UCSD-AML1 (cell line): ENCODE data around the gene NDUFV1.
"Not testable (repeated sequence)": the region's sequence is repeated elsewhere in the genome, so short reads cannot be mapped to it uniquely, and the experiment has no call there.

Experiments used
- DNase-seq: peaks from one replicate; lab custom pipeline; 2025; ENCODE audit not compliant: unreplicated experiment; lab: John Stamatoyannopoulos, UW

Gene NDUFV1

GRCh38 chr11:67611165-67611564, 4.4 kb downstream of the NDUFV1 start:
- DNase-seq, result no peak

DNA sequence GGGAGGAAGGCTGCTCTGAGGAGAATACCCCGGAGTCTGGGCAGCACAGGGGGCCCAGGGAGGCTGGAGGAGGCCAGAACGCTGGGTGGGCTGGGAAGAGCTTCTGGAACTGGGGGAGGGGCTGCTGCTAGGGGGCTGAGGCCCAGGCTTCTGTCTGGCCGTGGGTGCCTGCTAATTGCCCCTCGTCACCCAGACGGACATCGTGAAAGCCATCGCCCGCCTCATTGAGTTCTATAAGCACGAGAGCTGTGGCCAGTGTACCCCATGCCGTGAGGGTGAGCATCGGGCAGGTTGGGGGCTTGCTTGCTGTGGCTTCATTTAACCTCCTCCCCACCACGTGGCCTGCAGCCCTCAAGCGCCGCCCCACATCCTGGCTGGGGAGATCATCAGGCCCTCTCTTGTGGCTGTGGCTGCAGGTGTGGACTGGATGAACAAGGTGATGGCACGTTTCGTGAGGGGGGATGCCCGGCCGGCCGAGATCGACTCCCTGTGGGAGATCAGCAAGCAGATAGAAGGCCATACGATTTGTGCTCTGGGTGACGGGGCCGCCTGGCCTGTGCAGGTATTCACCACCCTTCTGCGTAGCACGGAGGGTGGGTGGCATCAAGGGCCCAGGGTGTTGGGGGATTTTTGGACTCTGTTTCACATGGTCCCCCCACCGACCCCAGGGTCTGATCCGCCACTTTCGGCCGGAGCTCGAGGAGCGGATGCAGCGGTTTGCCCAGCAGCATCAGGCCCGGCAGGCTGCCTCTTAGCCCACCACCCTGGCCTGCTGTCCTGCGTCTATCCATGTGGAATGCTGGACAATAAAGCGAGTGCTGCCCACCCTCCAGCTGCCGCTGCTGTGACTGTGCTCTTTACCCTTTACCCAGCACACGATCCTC, 5.2 kb downstream of the NDUFV1 start:
- no peak for DNase-seq

DNA sequence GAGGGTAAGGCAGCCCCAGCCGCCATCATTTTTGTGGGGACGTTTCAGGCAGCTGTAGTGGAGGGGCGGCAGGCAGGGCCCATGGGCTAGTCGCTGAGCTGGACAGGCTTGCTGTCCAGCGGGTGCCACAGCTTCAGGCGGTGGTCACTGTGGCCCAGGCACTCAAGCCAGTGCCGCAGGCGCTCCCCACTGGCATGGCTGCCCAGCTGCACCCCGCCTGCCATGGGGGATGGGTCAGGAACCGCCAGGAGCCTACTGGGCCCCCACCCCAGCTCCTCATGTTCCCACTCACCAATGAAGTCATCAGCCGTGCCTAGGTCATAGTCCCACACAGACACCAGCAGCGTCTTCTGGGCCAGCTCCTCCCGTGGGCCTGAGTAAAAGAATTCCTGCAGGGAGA, 6.0 kb downstream of the NDUFV1 start:
- no peak for DNase-seq

DNA sequence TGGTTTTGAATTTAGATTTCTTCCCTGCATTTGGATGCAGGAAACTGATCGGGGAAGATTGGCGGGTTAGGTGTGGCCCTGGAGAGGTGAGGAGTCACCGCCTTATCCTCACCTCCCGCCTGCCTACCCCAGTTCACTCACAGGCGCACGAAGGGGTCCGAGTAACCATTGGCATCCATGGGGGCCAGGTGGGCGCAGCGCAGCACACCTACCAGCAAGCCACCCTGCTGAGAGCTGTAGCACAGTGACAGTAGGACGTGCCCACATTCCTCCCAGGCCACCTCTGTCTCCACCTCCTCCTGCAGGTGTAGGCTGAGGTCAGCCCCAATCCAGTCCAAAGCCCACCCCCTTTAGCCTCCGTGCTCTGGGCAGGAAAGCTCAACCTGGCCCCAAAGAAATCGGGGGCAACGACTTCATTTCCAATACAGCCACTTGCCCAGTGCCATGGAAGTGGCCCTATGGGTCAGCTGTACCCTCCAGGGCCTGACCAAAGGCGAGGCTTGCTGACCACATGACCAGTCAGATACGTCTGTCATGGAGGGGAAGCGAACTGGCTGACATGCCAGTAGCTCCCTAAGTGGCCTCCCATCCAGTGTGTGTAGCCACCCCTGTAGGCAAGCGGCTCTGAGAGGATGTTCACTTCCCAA, 6.7 kb downstream of the NDUFV1 start:
- DNase-seq, result no peak

DNA sequence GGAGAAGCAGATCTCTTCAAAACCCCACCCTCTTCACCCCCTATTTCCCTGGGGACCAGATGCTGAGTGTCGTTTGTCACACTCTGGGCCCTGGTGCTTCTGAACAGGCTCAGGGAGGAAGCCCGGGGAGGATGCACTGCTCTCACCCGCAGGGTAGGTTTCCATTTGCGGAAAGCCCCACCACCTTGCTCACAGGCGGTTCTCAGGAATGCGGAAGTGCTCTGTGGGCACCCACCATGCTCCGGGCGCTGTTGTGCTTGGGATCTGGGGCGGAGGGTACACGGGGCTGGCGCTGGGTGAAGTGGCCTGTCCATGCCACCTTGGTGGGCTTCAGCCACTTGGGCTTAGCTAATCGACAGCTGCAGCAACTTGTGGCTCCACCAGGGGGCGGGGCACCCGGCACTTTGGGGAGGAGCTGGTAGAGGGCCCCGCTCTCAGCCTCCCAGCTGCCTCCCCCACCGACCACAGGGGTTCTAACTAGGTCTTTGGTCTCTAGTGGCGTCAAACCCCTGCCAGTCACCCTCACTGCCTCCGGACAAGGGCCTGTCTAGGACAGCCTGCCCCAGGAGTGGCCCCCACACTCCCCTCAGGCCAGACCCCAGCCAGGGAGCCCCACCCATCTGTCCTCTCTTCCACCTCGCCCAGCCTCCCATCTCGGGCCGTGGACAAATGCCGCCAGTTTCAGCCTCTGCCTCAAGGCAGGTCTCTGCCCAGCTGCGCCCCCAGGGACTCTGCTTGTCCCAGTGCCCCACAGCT, 7.4 kb downstream of the NDUFV1 start:
- DNase-seq, result peak; percentile 37

DNA sequence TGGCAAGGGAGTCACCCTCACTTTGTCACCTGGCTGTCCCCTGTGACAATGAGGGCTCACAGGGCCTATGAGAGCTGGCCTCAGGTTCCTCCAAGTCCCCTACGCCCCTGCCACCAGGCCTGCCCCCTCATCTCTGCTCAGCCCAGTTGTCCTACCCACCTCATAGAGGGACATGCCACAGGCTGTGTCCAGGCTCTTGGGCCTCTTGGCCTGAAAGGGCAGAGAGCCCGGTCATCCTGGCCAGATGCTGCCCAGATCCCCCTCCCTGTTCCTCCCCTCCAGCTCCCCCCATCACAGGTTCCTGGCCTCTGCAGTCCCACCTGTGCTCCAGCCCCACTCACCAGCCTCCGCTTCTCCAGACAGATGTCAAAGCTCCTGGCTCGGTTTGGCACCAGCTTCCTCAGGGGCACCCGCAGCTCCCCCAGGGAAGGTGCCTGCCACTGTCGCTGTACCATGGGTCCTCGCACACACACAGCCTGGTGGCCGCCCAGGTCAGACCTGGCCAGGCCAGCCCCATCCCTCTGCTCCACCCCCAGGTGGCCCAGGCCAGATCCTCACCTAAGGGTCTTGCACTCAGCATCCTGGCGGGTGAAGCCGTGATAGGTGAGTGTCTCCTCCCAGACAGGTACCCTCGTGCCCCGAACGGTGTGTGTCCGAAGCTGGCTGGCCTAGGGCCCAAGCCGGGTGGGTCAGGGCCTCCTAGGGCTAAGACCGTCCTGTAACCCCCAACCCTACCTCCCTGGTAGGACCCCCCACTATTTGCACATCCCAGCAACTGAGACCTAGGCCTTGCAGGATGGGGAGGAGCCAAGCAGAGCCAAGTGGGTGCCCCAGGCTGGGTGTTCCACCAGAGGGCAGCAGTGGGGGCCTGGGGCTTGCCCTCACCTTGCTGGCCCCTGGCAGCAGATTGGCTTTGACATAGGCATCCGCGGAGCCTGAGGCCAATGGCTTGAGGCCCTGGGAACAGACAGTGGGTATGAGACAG, 8.3 kb downstream of the NDUFV1 start:
- peak; percentile 55 for DNase-seq

- DNase-seq, result no peak
Observed at GRCh38 chr11:67615728-67616430, 9.1 kb downstream of the NDUFV1 start.

GRCh38 chr11:67616431-67617242, 9.9 kb downstream of the NDUFV1 start:
- no peak for DNase-seq

- no peak for DNase-seq
Observed at GRCh38 chr11:67617243-67617953, 10.7 kb downstream of the NDUFV1 start.

GRCh38 chr11:67618901-67619659, 12.3 kb downstream of the NDUFV1 start:
- DNase-seq, result not testable (repeated sequence)

GRCh38 chr11:67619683-67620618, 13.2 kb downstream of the NDUFV1 start:
- DNase-seq, result not testable (repeated sequence)

DNA sequence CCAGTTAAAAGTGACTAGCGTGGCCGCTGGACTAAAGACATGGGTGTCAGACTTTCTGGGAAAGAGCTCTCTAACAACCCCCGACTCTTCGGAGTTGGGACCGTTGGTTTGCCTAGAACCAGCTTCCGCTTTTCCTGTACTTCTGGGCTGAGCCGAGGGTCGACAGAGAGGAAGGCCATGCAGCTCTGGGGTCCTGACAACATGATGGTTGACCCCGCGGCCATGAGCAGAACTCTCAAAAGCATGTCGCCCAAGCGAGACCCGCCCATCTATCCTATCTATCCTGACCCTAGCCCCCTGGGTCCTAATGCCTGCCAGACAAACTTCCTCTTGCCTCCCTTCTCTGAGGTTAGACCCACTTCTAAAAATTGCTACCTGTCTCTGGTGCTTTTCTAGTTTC, 13.9 kb downstream of the NDUFV1 start:
- DNase-seq, result not testable (repeated sequence)

GRCh38 chr11:67621928-67622327, 15.2 kb downstream of the NDUFV1 start:
- not testable (repeated sequence) for DNase-seq

DNA sequence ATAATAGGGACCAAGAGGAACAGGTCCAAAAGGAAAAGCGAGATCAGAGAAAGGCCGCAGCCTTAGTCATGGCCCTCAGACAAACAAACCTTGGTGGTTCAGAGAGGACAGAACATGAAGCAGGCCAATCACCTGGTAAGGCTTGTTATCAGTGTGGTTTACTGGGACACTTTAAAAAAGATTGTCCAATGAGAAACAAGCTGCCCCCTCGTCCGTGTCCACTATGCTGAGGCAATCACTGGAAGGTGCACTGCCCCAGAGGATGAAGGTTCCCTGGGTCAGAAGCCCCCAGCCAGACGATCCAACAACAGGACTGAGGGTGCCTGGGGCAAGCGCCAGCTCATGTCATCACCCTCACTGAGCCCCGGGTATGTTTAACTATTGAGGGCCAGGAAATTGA, 16.2 kb downstream of the NDUFV1 start:
- DNase-seq, result not testable (repeated sequence)

GRCh38 chr11:67623795-67624194, 17.1 kb downstream of the NDUFV1 start:
- DNase-seq, result not testable (repeated sequence)

DNA sequence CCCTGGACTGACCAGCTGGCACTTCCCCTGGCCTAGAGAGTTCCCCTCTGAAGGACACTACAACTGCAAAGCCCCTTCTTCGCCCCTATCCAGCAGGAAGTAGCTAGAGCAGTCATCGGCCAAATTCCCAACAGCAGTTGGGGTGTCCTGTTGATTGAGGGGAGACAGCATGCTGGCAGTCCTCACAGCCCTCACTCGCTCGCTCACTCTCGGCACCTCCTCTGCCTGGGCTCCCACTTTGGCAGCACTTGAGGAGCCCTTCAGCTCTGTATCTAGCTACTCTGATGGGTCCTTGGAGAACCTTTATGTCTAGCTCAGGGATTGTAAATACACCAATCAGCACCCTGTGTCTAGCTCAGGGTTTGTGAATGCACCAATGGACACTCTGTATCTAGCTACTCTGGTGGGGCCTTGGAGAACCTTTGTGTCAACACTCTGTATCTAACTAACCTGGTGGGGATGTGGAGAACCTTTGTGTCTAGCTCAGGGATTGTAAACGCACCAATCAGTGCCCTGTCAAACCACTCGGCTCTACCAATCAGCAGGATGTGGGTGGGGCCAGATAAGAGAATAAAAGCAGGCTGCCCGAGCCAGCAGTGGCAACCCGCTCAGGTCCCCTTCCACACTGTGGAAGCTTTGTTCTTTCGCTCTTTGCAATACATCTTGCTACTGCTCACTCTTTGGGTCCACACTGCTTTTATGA, 19.5 kb downstream of the NDUFV1 start:
- not testable (repeated sequence) for DNase-seq
